GM12892 (cell line): ENCODE data around the gene CCNK.

ENCODE experiments used
- POLR2A ChIP-seq: IDR thresholded peaks from 2 replicates; pipeline ENCODE4 v1.6.1; 2011; ENCODE audit warnings: low read depth, low read length, control low read depth
- POLR2AphosphoS5 ChIP-seq: IDR thresholded peaks from 2 replicates; pipeline ENCODE4 v1.6.1; 2011; ENCODE audit warnings: low read depth, low read length, control low read depth
- TAF1 ChIP-seq: IDR thresholded peaks from 2 replicates; pipeline ENCODE4 v1.6.1; 2011; ENCODE audit warnings: low read depth, mild to moderate bottlenecking, control low read depth, low read length, borderline replicate concordance

DNA sequence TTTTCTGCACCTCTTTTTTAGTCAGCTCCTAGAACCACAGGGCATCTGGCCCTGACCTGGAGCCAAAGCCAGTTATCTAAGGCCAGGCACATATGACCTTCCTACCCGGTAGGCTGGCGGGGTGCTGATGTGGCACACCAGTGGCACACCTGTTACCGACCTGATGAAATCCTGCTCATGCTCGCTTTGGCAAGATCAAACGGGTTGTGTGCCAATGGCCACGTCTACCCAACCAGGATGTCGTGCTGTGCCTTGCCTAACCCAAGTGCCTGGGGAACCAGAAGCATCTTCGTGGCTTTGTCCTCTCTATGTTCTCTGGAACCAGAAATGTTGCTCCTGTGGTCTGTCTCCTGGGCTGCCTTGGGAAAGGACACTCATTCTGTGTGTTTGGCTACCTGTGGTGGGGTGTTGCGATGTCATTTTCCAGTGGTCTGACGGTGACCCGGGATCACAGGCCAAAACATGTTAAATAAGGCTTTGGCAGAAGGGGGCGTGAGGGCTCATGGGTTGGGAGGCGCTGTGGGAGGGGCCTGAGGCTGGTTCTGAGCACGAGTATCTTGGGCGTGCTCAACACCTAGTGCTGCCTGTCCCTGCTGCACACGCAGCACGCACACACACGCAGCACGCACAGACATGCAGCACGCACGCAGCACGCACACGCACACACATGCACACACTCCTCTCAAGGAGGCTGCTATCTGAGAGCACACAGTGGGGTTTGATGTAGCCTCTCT lies 27.9 kb downstream of the CCNK start:
- TF ChIP-seq POLR2AphosphoS5 (0 out of 2 replicates have a peak, but pooled peaks have one; percentile 7), POLR2A (no peak), TAF1 (no peak)
